ENCODE measurements around the gene CSTF1.

GRCh38 chr20:56406910-56407309 is 14.5 kb downstream of the CSTF1 start:
- TF ChIP-seq, protein P1, sequence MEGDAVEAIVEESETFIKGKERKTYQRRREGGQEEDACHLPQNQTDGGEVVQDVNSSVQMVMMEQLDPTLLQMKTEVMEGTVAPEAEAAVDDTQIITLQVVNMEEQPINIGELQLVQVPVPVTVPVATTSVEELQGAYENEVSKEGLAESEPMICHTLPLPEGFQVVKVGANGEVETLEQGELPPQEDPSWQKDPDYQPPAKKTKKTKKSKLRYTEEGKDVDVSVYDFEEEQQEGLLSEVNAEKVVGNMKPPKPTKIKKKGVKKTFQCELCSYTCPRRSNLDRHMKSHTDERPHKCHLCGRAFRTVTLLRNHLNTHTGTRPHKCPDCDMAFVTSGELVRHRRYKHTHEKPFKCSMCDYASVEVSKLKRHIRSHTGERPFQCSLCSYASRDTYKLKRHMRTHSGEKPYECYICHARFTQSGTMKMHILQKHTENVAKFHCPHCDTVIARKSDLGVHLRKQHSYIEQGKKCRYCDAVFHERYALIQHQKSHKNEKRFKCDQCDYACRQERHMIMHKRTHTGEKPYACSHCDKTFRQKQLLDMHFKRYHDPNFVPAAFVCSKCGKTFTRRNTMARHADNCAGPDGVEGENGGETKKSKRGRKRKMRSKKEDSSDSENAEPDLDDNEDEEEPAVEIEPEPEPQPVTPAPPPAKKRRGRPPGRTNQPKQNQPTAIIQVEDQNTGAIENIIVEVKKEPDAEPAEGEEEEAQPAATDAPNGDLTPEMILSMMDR (IDR thresholded peaks at IDR 0.05), result no peak
- no peak for TF ChIP-seq EP300 (IDR thresholded peaks at IDR 0.05; ENCODE audit: low read depth)
- TF ChIP-seq POLR2A (IDR thresholded peaks at IDR 0.05), result no peak

Data from transverse colon (tissue), 3 donors.